ENCODE data around the gene C2orf49. TPM values are rescaled to one million over a fixed set of nuclear protein-coding genes. Genes with fewer than 3 reads are reported as not detected.
A peak's percentile ranks its signal among the peaks of the same experiment; 100 is the strongest.

The C2orf49 gene
- 7.2 and 11.6 TPM in 2 replicates for total RNA-seq (2014; rRNA removed)
- percentile 91 among the genes with signal in this experiment for Bru-seq, nascent RNA
- percentile 88 among the genes with signal in this experiment for BruChase-seq, experiment 1, labeled RNA remaining after a 6-hour chase
- percentile 94 among the genes with signal in this experiment for BruChase-seq, experiment 2, labeled RNA remaining after a 2-hour chase
- long read RNA-seq, full-length matches to known transcripts, result 36 of 48 reads
- long read RNA-seq, partial matches to known transcripts, result 7 of 48 reads
- long read RNA-seq, other reads (novel, unspliced or antisense), result 5 of 48 reads

GRCh38 chr2:105337122-105338019 is at the start of gene C2orf49:
C2orf49 (plus strand) TSS chr2:105337540; CDS start chr2:105337588, 48 bp downstream.
- Histone ChIP-seq H3K27ac (ENCODE audit: low read length) (peak within 1 kb of the TSS; percentile 93), H3K27me3 (ENCODE audit: low read length) (no peaks in the 10 kb centered on the region), H3K36me3 (ENCODE audit: low read depth, low read length) (peaks cover 25% of the 10 kb centered on the region; the same call in 1 of the 2 replicates), H3K4me3 (ENCODE audit: low read length) (peak within 1 kb of the TSS; percentile 100), H2AFZ (ENCODE audit: low read length) (peak within 1 kb of the TSS; percentile 98), H3K4me2 (ENCODE audit: low read length) (peak within 1 kb of the TSS; percentile 100), H3F3A (ENCODE audit: low read length, unreplicated experiment) (no peaks in the 10 kb centered on the region), H3K9me2 (replicated peaks; ENCODE audit: low read length) (no peaks in the 10 kb centered on the region), H3K79me2 (ENCODE audit: low read length) (peaks cover 58% of the 10 kb centered on the region), H3K9me3 (ENCODE audit: low read length) (no peaks in the 10 kb centered on the region), H3K4me1 (ENCODE audit: insufficient read depth, low read length) (peaks cover 18% of the 10 kb centered on the region), H3K9ac (ENCODE audit: low read length) (peak within 1 kb of the TSS; percentile 99), H4K20me1 (ENCODE audit: low read length) (peaks cover 9% of the 10 kb centered on the region; the same call in 1 of the 2 replicates)
- peak; percentile 88 for ATAC-seq
- TF ChIP-seq EZH2phosphoT487 (IDR thresholded peaks at IDR 0.05; ENCODE audit: borderline replicate concordance, low read length), result no peak
- no peak for TF ChIP-seq EZH2 (IDR thresholded peaks at IDR 0.05; ENCODE audit: low read length, unreplicated experiment)
- TF ChIP-seq, protein P1, sequence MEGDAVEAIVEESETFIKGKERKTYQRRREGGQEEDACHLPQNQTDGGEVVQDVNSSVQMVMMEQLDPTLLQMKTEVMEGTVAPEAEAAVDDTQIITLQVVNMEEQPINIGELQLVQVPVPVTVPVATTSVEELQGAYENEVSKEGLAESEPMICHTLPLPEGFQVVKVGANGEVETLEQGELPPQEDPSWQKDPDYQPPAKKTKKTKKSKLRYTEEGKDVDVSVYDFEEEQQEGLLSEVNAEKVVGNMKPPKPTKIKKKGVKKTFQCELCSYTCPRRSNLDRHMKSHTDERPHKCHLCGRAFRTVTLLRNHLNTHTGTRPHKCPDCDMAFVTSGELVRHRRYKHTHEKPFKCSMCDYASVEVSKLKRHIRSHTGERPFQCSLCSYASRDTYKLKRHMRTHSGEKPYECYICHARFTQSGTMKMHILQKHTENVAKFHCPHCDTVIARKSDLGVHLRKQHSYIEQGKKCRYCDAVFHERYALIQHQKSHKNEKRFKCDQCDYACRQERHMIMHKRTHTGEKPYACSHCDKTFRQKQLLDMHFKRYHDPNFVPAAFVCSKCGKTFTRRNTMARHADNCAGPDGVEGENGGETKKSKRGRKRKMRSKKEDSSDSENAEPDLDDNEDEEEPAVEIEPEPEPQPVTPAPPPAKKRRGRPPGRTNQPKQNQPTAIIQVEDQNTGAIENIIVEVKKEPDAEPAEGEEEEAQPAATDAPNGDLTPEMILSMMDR (conservative IDR thresholded peaks at IDR 0.05; ENCODE audit: low read depth, low read length), result no peak
- DNase-seq, result peak; percentile 78
- CTCF ChIA-PET, result no interaction called here
- no TSS peak for BruUV-seq (replicated peaks)
- POLR2A ChIA-PET (ENCODE audit: unreplicated experiment), result no interaction called here
- intact Hi-C loops (cut with micrococcal nuclease), result no loop called here

GRCh38 chr2:105287692-105288091 is 49.6 kb upstream of the C2orf49 start:
- 0 out of 2 replicates have a peak, but pooled peaks have one; percentile 22 for ATAC-seq
- ChIA-PET POLR2A (ENCODE audit: unreplicated experiment) (interaction anchor here (0.6 kb wide), 1 partner anchor 1757 kb away, joined by 6 read pairs; no protein-coding TSS in a partner anchor), CTCF (no interaction called here)
- no peak overlapping the region for H2AFZ ChIP-seq (ENCODE audit: low read length)
- no peaks in the 10 kb centered on the region for H3K27me3 ChIP-seq (ENCODE audit: low read length)
- peaks cover 17% of the 10 kb centered on the region for H3K36me3 ChIP-seq (ENCODE audit: low read depth, low read length)
- H3K9me2 ChIP-seq (replicated peaks; ENCODE audit: low read length), result no peaks in the 10 kb centered on the region
- no peaks in the 10 kb centered on the region for H3K4me1 ChIP-seq (ENCODE audit: insufficient read depth, low read length)
- H3K9ac ChIP-seq (ENCODE audit: low read length), result no peak overlapping the region
- DNase-seq, result peak; percentile 47
- H3K9me3 ChIP-seq (ENCODE audit: low read length), result no peaks in the 10 kb centered on the region
- TF ChIP-seq EZH2phosphoT487 (IDR thresholded peaks at IDR 0.05; ENCODE audit: borderline replicate concordance, low read length), result no peak
- TF ChIP-seq, protein P1 (conservative IDR thresholded peaks at IDR 0.05; ENCODE audit: low read depth, low read length), result peak; percentile 61
- H3K79me2 ChIP-seq (ENCODE audit: low read length), result no peaks in the 10 kb centered on the region
- intact Hi-C loops (cut with micrococcal nuclease), result no loop called here
- no peak overlapping the region for H3K4me2 ChIP-seq (ENCODE audit: low read length)
- no peaks in the 10 kb centered on the region for H3F3A ChIP-seq (ENCODE audit: low read length, unreplicated experiment)
- no TSS peak for BruUV-seq (replicated peaks)
- H3K27ac ChIP-seq (ENCODE audit: low read length), result no peak overlapping the region
- no peak overlapping the region for H3K4me3 ChIP-seq (ENCODE audit: low read length)
- no peaks in the 10 kb centered on the region for H4K20me1 ChIP-seq (ENCODE audit: low read length)

Data from PC-3 (cell line).